ENCODE results near the gene CREBBP.

CREBBP gene

DNA sequence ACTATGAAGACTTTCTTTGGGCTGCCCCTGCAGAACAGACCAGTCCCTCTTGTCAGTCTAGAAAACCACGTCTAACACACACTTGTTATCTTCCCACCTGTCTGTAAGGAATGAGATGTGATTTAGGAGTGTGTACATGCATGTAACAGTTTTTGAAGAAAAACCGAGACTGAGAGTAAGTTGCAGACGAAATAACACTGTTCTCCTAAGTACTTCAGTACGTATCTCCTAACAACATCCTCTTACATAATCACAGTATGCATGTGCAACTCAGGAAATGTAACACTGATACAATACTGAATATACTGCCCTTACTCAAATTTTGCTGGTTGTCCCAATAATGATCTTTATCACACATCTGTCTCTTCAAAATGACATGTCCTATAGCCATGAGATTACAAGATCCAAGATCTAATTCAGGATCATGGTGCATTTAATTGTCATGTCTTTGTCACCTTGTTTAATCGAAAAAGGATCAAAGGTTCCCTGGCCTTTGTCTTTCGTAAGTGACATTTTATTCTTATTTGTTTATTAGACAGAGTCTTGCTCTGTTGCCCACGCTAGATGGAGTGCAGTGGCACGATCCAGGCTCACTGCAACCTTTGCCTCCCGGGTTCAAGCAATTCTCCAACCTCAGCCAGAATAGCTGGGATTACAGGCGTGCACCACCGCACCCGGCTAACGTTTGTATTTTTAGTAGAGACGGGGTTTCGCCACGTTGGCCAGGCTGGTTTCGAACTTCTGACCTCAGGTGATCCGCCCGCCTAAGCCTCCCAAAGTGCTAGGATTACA, 25.6 kb downstream of the CREBBP start:
- no peak for DNase-seq

DNA sequence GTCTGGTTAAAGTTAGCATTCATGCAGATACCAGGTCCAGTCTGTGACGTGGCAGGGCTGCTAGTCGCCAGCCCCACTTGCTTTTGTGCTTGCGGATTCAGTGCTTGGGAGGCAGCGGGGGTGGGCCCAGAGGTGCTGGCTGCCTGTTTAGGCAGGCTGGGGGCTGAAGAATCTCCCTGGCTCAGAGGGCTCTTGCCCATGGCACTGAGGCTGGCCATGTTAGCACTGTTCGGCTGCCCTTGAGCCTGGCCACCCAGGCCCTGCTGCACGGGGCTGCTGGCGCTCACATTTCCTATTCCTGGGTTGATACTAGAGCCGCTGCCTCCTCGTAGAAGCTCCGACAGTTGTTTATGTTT, 30.0 kb downstream of the CREBBP start:
- no peak for DNase-seq

DNA sequence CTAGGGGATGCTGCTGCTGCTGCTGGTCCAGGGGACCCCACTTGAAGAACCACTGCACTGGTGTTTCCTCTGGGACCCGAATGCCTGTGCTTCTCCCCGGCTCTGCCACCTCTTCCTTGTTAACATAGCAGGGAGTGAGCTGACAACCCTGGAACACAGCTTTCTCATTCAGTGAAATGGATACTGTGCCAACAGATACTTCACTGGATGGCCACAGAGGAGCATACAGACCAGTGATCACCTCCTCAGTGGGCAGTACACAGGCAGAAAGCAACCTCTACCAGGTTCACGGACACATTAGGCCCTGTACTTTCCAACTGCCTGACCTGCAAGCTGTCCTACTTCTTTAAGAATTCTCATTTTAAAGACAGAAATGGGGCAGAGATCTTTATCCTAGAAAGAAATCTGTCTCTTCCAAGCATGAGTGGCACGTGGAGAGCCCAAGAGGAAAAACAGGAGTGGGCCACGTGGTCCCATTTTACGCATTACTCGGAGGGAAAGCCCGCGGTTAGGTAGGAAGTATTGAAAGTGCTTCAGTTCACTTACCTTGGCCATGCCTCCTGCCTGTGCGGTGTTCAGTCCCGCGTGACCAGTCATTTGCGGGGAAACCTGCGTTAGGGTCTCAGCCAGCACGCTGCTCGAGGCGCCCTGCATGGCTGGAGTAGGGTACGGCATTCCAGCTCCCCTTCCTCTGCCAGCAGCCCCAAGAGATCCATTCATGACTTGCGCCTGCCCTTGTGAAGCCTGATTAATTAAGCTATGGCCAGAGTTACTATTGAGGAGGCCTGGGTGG, 30.6 kb downstream of the CREBBP start:
- no peak for DNase-seq

DNA sequence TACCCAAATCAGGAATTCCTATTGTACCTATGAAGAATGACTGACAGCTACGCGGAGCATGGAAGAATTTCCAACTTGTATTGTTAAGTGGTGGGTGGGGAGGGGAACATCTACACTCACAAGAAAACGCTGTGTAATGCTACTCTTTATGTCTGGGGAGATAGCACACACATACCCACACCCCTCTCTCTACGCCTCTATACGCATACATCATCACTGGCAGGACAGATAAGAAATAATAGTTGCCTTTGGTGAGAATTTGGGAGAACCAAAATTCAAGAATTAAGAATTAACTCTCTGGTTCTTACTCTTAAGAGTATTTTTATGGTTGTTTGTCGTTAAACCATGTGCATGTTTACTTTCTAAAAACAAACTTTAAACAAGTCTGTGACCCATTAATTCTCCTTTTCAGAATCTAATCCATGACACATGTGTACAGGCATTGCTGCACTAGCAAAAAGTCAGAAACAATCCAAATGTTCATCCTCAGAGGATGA, 33.9 kb downstream of the CREBBP start:
- no peak for DNase-seq

DNA sequence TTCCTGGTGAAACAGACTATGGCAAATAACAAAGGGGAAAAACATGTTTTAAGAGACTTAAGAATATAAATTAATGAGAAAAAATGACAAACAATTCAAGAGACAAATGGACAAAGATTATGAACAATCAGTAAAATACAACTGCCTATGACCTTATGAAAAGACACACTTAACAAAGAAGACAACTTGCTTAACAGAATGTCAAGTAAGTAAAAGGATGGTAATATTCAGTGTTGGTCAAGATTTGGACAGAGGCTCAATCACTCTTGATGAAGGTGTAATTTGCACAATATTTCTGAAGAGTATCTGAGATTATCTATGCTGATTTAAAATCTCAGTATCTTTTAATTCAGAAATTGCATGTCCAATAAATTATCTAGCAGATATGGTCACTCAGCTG, 34.4 kb downstream of the CREBBP start:
- no peak for DNase-seq

DNA sequence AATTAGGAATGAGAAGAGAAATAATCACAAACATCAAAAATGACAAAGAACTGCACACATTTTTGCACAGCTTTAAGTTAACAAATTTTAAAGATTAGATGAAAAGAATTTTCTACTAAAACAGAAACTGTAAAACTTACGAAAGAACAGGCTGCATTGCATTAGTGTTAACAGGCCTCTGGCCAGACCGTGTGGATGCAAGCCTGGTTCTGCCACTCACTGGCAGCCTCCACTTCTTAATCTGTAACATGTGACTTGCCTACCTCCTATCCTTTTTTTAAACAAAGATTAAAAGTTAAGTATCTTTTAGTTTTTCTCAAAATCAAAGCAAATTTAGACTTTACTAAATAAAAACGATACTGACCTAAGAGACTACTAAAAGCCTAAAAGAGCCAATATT, 37.5 kb downstream of the CREBBP start:
- DNase-seq = no peak

DNA sequence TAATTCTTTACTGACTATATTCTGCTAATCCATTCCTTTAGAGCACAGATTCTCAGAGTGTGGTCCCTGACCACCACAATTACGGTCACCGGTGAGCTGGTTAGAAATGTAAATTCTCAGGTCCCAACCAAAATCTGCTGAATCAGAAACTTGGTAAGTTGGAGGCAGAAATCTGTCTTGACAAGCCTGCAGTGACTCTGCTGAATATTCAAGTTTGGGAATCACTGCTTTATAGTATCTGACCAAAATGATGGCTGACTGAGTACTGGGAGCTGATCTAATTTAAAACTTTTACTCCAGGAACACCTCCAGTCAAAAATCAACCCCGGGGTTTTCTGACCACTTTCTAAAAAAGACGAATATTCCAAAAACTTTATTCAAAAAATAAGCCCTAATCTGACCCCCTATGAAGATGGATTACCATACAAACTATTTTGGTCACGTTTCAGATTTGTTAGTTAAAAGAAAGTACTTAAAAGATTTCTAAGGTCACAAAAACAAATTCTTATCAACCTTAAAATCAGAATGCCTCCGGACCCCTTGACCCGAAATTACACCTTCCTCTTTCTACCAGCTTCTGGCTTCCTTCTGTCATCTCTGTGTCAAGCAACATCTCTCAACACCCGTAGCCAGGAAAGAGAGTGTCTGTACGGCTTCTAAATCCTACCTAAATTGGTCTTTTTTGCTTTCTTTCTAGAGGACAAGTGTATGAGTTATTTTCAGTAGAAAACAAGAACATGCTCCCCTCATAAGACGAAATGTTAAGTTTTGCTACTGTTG, 38.6 kb downstream of the CREBBP start:
- DNase-seq = no peak

DNA sequence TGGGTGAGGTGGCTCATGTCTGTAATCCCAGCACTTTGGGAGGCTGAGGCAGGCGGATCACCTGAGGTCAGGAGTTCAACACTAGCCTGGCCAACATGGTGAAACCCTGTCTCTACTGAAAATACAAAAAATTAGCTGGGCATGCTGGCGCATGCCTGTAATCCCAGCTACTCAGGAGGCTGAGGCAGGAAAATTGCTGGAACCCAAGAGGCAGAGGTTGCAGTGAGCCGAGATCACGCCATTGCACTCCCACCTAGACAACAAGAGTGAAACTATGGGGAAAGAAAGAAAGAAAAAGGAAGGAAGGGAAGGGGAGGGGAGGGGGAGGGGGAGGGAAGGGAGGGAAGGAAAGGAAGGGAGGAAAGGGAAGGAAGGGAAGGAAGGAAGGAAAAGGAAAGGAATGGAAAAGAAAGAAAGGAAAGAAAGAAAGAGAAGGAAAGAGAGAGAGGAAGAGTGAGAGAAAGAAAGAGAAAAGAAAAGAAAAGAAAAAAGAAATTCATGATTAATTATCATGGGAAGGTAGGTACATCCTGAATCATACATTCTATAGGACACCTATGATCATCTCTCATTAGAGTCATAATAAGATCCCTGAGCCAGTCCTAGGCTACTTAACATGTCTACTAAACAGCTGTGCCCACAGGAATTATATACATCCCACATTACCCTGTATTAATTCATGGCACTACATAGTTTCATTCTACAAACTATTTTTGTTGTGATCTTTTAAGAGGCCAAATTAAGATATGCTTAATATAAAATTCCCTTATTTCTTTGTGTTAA, 40.9 kb downstream of the CREBBP start:
- no peak for DNase-seq

DNA sequence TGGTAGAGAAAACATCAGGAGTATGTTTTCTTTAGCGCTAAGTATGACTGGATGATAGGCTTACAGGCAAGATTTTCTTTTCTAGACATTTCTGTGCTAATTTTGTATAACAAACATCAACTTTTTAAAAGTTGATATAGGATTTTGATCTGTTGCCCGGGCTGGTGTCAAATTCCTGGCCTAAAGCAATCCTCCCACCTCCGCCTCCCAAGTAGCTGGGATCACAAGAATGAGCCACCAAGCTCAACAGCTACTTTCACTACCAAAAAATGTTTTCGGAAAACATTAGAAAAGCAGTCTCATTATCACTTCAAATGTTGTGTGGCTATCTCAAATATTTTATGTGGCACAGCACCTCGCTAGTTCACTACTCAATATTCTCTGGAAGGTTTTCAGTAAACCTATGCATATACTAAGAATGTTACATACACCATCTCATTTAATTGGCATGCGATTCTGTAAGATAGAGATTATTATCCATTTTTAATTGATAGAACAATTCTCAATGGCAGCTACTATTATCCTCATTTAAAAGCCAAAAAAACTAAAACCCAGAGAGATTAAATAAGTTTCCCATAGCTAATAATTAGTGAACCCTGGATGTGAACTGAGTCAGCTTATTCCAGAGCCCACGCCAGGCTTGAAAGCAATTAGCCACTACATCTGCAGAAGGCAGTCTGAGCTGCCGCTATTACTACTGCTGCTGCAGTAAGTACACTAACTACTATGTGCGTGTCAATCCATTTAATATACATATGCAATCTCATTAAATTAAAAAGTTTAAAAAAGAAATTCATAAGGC, 41.7 kb downstream of the CREBBP start:
- no peak for DNase-seq

DNA sequence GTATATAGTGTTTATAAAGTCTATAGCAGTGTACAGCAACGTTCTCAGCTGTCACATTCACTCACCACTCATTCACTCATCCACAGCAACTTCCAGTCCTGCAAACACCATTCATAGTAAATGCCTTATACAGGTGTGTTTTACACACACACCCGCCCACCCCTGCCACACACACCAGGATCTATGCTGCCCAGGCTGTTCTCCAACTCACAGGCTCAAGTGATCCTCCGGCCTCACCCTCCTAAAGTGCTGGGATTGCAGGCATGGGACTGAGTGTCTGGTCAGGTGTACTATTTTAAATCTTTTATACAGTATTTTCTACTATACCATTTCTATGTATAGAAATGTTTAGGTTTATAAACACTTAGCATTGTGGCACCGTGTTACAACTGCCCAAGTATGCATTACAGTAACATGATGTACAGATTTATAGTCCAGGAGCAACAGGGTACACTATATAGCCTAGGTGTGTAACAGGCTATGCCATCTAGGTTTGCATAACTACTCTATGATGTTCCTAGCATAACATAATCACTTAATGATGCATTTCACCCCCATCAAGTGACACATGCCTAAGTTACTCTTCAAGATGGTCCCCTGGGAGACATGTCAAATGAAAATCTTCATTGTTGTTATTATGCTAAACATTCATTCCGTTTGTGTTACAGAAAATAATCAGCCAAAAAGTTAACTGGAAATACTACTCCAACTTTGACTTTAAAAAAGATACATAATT, 42.5 kb downstream of the CREBBP start:
- DNase-seq = no peak

DNA sequence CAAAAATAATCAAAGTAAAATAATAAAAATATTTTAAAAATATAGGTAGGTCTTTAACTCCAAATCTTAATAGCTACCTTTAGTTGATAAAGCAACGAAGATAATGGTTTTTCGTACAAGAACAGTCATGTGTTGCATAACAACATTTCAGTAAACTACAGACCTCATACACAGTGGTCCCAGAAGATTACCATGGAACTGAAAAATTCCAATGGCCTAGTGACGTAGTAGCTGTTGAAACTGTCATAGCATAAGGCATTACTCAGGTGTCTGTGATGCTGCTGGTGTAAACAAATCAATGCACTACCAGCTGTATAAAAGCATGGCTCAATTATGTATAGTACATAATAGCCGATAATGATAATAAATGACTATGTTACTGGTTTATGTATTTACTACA, 43.9 kb downstream of the CREBBP start:
- DNase-seq = no peak

DNA sequence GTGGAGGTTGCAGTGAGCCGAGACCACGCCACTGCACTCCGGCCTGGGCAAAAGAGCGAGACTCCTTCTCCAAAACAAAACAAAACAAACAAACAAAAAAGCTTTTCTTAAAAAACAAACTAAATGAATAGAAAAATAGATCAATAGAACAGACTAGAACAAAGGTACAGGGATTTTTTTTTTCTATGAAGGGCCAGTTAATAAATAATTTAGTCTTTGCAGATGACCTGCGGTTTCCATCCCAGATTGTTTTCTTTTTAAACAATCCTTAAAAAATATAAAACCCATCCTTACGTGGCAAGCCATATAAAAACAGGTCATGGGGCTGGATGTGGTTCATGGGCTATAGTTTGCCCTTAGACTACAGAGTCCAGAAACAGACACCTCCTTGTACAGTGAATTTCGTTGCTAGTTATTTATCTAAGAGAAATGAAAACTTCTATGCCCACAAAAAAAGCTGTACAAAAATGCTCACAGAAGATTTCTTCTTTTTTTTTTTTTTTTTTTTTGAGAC, 45.4 kb downstream of the CREBBP start:
- no peak for DNase-seq

DNA sequence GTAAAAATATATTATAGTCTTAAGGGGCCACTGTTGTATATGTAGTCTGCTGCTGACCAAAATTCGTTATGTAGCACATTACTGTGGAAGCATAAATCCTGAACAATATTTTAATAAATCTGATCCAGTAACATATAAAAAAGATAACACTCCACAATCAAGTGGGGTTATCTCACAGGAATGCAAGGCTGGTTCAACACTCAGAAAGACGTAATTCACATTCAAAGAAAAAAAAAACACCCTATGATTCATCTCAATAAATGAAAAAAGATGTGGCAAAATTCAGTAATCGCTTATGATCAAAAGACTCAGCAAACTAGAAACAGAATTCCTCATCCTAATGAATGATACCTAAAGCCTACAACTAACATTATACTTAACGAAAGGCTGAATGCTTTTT, 47.8 kb downstream of the CREBBP start:
- DNase-seq = no peak

DNA sequence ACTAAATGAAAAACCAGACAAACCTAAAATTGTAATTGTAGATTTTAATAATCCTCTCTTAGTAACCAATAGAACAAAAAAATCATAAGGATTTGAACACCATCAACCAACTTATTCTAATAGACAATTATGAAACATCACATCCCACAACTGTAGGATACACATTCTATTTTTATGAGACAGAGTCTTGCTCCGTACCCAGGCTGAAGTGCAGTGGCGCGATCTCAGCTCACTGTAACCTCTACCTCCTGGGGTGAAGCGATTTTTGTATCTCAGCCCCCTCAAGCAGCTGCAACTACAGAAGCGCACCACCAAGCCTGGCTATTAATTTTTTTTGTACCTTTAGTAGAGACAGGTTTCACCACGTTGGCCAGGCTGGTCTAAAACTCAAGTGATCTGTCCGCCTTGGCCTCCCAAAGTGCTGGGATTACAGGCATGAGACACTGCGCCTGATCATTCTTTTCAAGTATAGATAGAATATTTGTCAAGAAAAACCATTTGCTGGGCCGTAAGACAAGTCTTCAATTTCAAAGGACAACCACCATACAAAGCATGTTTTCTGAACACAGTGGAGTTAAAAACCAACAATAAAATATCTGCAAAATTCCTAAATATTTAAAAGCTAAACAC, 49.8 kb downstream of the CREBBP start:
- DNase-seq = no peak

DNA sequence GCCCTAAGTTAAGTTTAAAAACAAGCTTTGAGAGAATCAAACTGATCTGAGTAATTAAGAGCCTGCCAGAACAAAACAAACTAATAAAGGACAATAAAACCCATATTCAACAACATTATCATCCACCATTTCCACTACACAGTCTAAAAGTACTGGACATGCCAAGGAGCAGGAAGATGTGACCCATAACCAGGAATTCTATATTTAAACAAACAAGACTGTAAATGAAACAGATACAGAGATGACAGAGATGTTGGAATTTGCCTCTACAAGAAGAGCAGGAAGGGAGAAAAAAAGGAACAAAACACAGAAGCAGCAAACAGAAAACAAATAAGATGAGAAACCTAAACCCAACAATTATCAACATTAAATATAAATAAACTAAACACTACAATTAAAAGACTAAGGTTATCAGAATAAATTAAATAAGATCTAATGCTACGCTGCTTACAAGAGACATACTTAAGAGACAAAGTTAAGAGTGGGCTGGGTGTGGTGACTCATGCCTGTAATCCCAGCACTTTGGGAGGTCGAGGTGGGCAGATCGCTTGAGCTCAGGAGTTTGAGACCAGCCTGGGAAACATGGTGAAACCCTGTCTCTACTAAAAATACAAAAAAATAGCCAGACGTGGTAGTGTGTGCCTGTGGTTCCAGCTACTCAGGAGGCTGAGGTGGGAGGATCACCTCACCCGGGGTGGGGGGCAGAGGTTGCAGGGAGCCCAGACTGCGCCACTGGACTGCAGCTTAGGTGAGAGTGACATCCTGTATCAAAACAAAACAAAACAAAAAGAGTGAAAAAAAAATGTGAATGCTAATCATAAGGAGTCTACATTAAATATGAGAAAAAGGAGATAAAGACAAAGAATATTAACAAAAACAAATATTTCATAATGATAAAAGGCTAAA, 50.6 kb downstream of the CREBBP start:
- DNase-seq = no peak

DNA sequence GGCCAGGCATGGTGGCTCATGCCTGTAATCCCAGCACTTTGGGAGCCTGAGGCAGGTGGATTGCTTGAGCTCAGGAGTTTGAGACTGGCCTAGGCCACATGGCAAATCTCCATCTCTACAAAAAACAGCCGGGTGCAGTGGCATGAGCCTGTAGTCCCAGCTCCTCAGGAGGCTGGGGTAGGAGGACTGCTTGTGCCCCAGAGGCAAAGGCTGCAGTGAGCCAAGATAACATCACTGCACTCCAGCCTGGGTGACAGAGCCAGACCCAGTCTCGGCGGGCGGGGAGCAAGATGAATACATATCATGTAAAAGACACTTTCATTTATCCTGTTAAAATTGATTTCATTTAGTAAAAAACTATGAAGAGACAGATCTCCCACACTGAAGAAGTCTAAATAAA, 54.6 kb downstream of the CREBBP start:
- DNase-seq = no peak

DNA sequence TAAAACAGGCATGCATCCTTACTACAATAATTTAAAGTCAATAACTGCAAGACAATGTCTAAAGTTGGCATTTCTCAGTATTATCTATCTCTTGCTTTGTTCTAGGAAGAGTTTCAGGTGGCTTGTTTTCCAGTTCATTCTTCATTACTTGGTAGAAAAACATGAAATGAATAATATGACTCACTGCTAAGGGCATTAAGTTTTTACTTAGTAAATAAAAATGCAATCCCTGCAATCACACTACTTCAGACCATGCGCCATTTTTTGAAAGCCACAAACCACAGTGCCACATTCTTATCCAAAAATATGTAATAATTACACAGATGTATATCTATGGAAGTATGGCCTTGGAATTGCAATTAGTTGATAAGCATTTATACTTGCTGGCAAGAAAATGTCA, 55.4 kb downstream of the CREBBP start:
- no peak for DNase-seq

DNA sequence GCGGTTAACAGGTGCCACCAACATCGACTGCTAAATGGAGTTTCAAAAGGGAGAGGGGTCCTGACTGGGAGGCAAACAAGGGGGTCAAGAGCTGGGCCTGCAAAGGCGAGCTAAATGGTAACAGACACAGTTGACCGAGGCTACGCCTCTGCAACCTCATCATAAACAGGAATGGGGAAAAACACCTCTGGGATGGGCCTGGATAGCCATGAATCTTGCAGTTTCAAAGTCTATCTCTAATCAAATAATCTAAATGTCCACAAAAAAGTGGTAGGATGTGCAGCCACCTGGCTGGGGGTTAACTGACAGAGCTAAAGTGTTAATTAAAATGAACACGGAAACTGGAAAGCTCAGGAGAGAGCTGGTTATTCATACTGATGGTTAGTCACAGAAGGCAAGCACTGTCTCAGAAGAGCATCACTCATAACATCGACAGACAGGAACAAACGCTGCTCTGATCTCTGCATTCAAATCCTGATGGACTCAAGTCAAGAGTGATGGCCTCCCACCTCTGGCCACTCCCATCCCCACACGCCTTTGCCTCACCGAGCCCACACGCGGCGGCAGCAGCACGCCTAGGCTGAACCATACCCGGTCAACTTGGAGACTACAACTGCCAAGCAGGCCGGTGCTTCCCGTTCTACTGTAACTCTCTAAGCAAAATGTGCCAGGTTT, 56.3 kb downstream of the CREBBP start:
- DNase-seq = no peak

DNA sequence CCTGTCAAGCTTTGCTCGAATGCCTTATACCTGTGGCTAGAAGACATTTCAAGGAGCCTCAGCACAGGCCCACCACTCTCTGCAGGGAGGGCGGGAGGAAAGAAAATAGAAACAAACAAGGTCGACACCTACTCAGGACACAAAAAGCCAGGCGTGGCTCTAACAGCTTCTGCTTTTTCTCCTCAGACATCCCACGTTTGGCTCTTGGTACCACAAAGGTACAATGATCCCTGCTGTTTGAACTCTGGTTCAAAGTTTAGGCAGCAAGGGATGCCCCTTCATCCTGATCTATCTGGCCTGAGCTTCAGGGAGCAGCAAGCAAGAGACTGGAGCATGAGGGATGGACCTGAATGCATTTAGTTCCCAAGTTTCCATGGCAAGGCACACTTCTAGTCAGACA, 57.1 kb downstream of the CREBBP start:
- DNase-seq = no peak
